B cell (primary cell): Measurements from ENCODE around the gene PI4KA. TPM values are rescaled to one million over a fixed set of nuclear protein-coding genes. Genes with fewer than 3 reads are reported as not detected.
"Not testable (repeated sequence)": the region's sequence is repeated elsewhere in the genome, so short reads cannot be mapped to it uniquely, and the experiment has no call there.

Experiments
- ATAC-seq: fragments of 200-7000 bp; cut with Tn5 transposase; one replicate; pipeline ENCODE4 v1.10.0; 2021; ENCODE audit warnings: low read depth, mild to moderate bottlenecking, moderate number of reproducible peaks, moderate library complexity
- CTCF ChIA-PET: fragments of 350-600 bp; sonication (Branson Sonifier 250); formaldehyde crosslinking; loops from one replicate; lab custom pipeline; 2021; ENCODE audit warnings: antibody characterized with exemption, inconsistent platforms; lab: Charles Lee
- POLR2A ChIA-PET: fragments of 350-600 bp; sonication (Branson Sonifier 250); formaldehyde crosslinking; loops from one replicate; lab custom pipeline; 2021; ENCODE audit warnings: antibody characterized with exemption; lab: Charles Lee
- DNase-seq: peaks from one replicate; pipeline ENCODE4 v3.0.0; 2013
- H2AFZ ChIP-seq: 2 replicates; pipeline ENCODE4 v1.6.1; 2012; ENCODE audit warnings: mild to moderate bottlenecking, low read depth, low read length; ENCODE audit not compliant: insufficient read depth, poor library complexity, severe bottlenecking
- H3K27ac ChIP-seq, 2 donors: 1 replicate in 1 of 2; 2 replicates in 1 of 2; pipeline ENCODE4 v1.5.1; 2012 to 2013; ENCODE audit warnings: low read length in 2 of 2, mild to moderate bottlenecking in 2 of 2, moderate library complexity in 1 of 2
- H3K27me3 ChIP-seq, 4 experiments: fragments of 200-600 bp in 1 of 4; sonication (generic) in 1 of 4; replicated peaks in 1 of 4; 1 replicate in 2 of 4; 2 replicates in 2 of 4; pipeline versions ENCODE4 v1.6.1 to v1.7.0; 2013 to 2016; ENCODE audit warnings: low read length in 3 of 4, mild to moderate bottlenecking in 2 of 4, mixed read lengths in 1 of 4, moderate library complexity in 1 of 4; ENCODE audit not compliant: insufficient read depth in 4 of 4, control insufficient read depth in 3 of 4; ENCODE audit errors: control extremely low read depth in 1 of 4
- H3K36me3 ChIP-seq, 2 experiments: replicated peaks in 1 of 2; 1 replicate in 1 of 2; 2 replicates in 1 of 2; pipeline versions ENCODE4 v1.6.1 to v1.7.1; 2013; ENCODE audit warnings: low read length in 1 of 2; ENCODE audit not compliant: insufficient read depth in 2 of 2, control insufficient read depth in 1 of 2; ENCODE audit errors: control extremely low read depth in 1 of 2, extremely low read depth in 1 of 2
- H3K4me1 ChIP-seq, 2 donors: fragments of 200-600 bp in 1 of 2; sonication (generic) in 1 of 2; 1 replicate in 1 of 2; 2 replicates in 1 of 2; pipeline versions ENCODE4 v1.5.1 to v1.6.1; 2013 to 2017; ENCODE audit warnings: low read length in 2 of 2; ENCODE audit not compliant: control insufficient read depth in 2 of 2, insufficient read depth in 2 of 2
- H3K4me2 ChIP-seq: replicated peaks from 2 replicates; pipeline ENCODE3; 2012; ENCODE audit warnings: mild to moderate bottlenecking, low read depth, low read length; ENCODE audit not compliant: poor library complexity, severe bottlenecking
- H3K4me3 ChIP-seq, 5 experiments: fragments of 200-600 bp in 1 of 5; sonication (generic) in 1 of 5; 1 replicate in 3 of 5; 2 replicates in 2 of 5; pipeline versions ENCODE4 v1.5.1 to v1.7.0; 2011 to 2016; ENCODE audit warnings: low read length in 4 of 5, mild to moderate bottlenecking in 4 of 5, low read depth in 2 of 5, control low read depth in 1 of 5, moderate library complexity in 1 of 5; ENCODE audit not compliant: insufficient read depth in 1 of 5; ENCODE audit errors: control extremely low read depth in 1 of 5, extremely low read depth in 1 of 5
- H3K79me2 ChIP-seq: fragments of 200-600 bp; sonication (generic); one replicate; pipeline ENCODE4 v1.6.0; 2016; ENCODE audit warnings: low read length; ENCODE audit not compliant: control insufficient read depth, insufficient read depth
- H3K9ac ChIP-seq: fragments of 200-600 bp; sonication (generic); 2 replicates; pipeline ENCODE4 v1.6.1; 2017; ENCODE audit warnings: mild to moderate bottlenecking, low read length, moderate library complexity
- H3K9me3 ChIP-seq, 3 donors: one replicate each; pipeline versions ENCODE4 v1.6.1 to v1.7.1; 2013; ENCODE audit warnings: low read length in 2 of 3; ENCODE audit not compliant: control insufficient read depth in 2 of 3, insufficient read depth in 1 of 3; ENCODE audit errors: control extremely low read depth in 1 of 3
- H4K20me1 ChIP-seq: 2 replicates; pipeline ENCODE4 v1.6.0; 2012; ENCODE audit warnings: mild to moderate bottlenecking, low read length; ENCODE audit not compliant: insufficient read depth, control insufficient read depth, poor library complexity, severe bottlenecking
- H3K27ac Mint-ChIP-seq: one replicate; pipeline ENCODE4 v1.8.0; 2021; ENCODE audit warnings: mixed read lengths
- H3K27me3 Mint-ChIP-seq: one replicate; pipeline ENCODE4 v1.8.0; 2021; ENCODE audit warnings: mixed read lengths
- H3K4me1 Mint-ChIP-seq: one replicate; pipeline ENCODE4 v1.8.0; 2021; ENCODE audit warnings: mixed read lengths
- H3K4me3 Mint-ChIP-seq: one replicate; pipeline ENCODE4 v1.8.0; 2021; ENCODE audit warnings: mixed read lengths
- H3K9me3 Mint-ChIP-seq: one replicate; pipeline ENCODE4 v1.8.0; 2022; ENCODE audit warnings: mixed read lengths; ENCODE audit not compliant: insufficient read depth
- WGBS: methylation state at CpG from one replicate; pipeline ENCODE4 v1.1.5; 2013; ENCODE audit warnings: missing lambda C conversion rate; ENCODE audit not compliant: insufficient coverage; 5-methylcytosine and 5-hydroxymethylcytosine counted together
- intact Hi-C: fragments of 100-400 bp; cut with micrococcal nuclease; formaldehyde crosslinking; loops from one replicate; pipeline ENCODE4 v1.10.0; 2022
- polyA plus RNA-seq: library from polyadenylated mRNA; depleted of rRNA; stranded (reverse); fragments of >200 nt; gene quantifications from 2 replicates; pipeline ENCODE4 v1.2.3, GENCODE V29; 2012
- total RNA-seq, 2 donors: library from RNA; stranded (reverse); fragments of 120-200 nt in 1 of 2; gene quantifications; 1 replicate in 1 of 2; 2 replicates in 1 of 2; pipeline versions ENCODE4 v1.2.3 to v1.2.4, GENCODE V29; 2013 to 2022

PI4KA gene
- total and polyA plus RNA-seq, 2 donors (not counting 1 experiment from before 2014, with no cell fraction given): 85.9 to 156 TPM

- H3K9me3 Mint-ChIP-seq, H3K4me1 Mint-ChIP-seq, H3K9me3 ChIP-seq, CTCF ChIA-PET, H3K4me3 ChIP-seq, H3K36me3 ChIP-seq, H3K4me1 ChIP-seq, intact Hi-C loops, DNase-seq, POLR2A ChIA-PET, H3K27ac ChIP-seq, ATAC-seq, H3K79me2 ChIP-seq, H3K27ac Mint-ChIP-seq, H2AFZ ChIP-seq, H3K4me3 Mint-ChIP-seq, H4K20me1 ChIP-seq, H3K9ac ChIP-seq, H3K4me2 ChIP-seq: not testable (repeated sequence)
- 100% methylated on average over 1 of the region's 15 CpGs for WGBS
- H3K27me3 ChIP-seq: peaks cover 0 to 10% (median 9%) of the 10 kb centered on the region in 4 experiments
- peaks cover 24% of the 10 kb centered on the region for H3K27me3 Mint-ChIP-seq
Measured at GRCh38 chr22:20669471-20669870, 189.1 kb downstream of the PI4KA start.

GRCh38 chr22:20668769-20669168 is 189.8 kb downstream of the PI4KA start:
- 86% methylated on average over 7 of the region's 13 CpGs for WGBS
- H3K27ac ChIP-seq, H3K4me1 Mint-ChIP-seq, H3K9me3 ChIP-seq, H3K4me1 ChIP-seq, H3K4me3 Mint-ChIP-seq, DNase-seq, intact Hi-C loops, H3K79me2 ChIP-seq, CTCF ChIA-PET, H3K36me3 ChIP-seq, ATAC-seq, H3K9ac ChIP-seq, H3K4me2 ChIP-seq, POLR2A ChIA-PET, H3K27ac Mint-ChIP-seq, H3K9me3 Mint-ChIP-seq, H2AFZ ChIP-seq, H4K20me1 ChIP-seq, H3K4me3 ChIP-seq: not testable (repeated sequence)
- H3K27me3 ChIP-seq: peaks cover 0 to 16% (median 8%) of the 10 kb centered on the region in 4 experiments
- H3K27me3 Mint-ChIP-seq: peaks cover 18% of the 10 kb centered on the region

GRCh38 chr22:20668226-20668625 is 190.4 kb downstream of the PI4KA start:
- H4K20me1 ChIP-seq, H3K4me3 ChIP-seq, H3K4me2 ChIP-seq, DNase-seq, ATAC-seq, H3K9me3 Mint-ChIP-seq, H3K9ac ChIP-seq, H3K4me1 Mint-ChIP-seq, H2AFZ ChIP-seq, H3K79me2 ChIP-seq, CTCF ChIA-PET, H3K27ac Mint-ChIP-seq, H3K4me1 ChIP-seq, POLR2A ChIA-PET, H3K4me3 Mint-ChIP-seq, intact Hi-C loops, H3K36me3 ChIP-seq, H3K27ac ChIP-seq: not testable (repeated sequence)
- WGBS: 93% methylated on average over 18 of the region's 27 CpGs
- H3K27me3 Mint-ChIP-seq: peaks cover 16% of the 10 kb centered on the region
- Histone ChIP-seq H3K27me3 (peaks cover 0 to 19% (median 7%) of the 10 kb centered on the region in 4 experiments), H3K9me3 (peaks cover 1 to 10% (median 4%) of the 10 kb centered on the region in 3 donors)

GRCh38 chr22:20667548-20667947 is 191.1 kb downstream of the PI4KA start:
- H3K36me3 ChIP-seq, POLR2A ChIA-PET, DNase-seq, H3K79me2 ChIP-seq, CTCF ChIA-PET, H4K20me1 ChIP-seq, H3K4me3 Mint-ChIP-seq, H3K4me1 ChIP-seq, ATAC-seq, H3K27ac Mint-ChIP-seq, intact Hi-C loops, H3K9ac ChIP-seq, H3K4me1 Mint-ChIP-seq, H3K4me3 ChIP-seq, H2AFZ ChIP-seq, H3K4me2 ChIP-seq, H3K9me3 Mint-ChIP-seq, H3K27ac ChIP-seq: not testable (repeated sequence)
- Histone ChIP-seq H3K27me3 (peaks cover 0 to 19% (median 6%) of the 10 kb centered on the region in 4 experiments), H3K9me3 (peaks cover 1 to 15% (median 6%) of the 10 kb centered on the region in 3 donors)
- WGBS: 95% methylated on average over 7 of the region's 27 CpGs
- H3K27me3 Mint-ChIP-seq: peaks cover 18% of the 10 kb centered on the region
